Measurements from ENCODE around the gene SLTM. TPM values are rescaled to one million over a fixed set of nuclear protein-coding genes. Genes with fewer than 3 reads are reported as not detected.

The SLTM gene
- total RNA-seq, 1 experiment from 2014 or later = 110 TPM

- Histone ChIP-seq H2AFZ (no peak overlapping the region), H3K4me3 (no peak overlapping the region), H3K79me2 (ENCODE audit: low read depth) (no peaks in the 10 kb centered on the region), H3K27ac (no peak overlapping the region), H3K36me3 (ENCODE audit: low read depth) (peaks cover 30% of the 10 kb centered on the region), H3K9me2 (ENCODE audit: insufficient read depth) (no peaks in the 10 kb centered on the region), H3K4me2 (no peak overlapping the region), H3F3A (ENCODE audit: insufficient read depth, low read depth) (peaks cover 31% of the 10 kb centered on the region), H3K27me3 (ENCODE audit: insufficient read depth, low read depth) (no peaks in the 10 kb centered on the region), H4K20me1 (ENCODE audit: insufficient read depth) (no peaks in the 10 kb centered on the region), H3K4me1 (replicated peaks; ENCODE audit: insufficient read depth) (no peaks in the 10 kb centered on the region), H3K9me3 (ENCODE audit: insufficient read depth, low read depth) (no peaks in the 10 kb centered on the region)
- POLR2A ChIA-PET (ENCODE audit: unreplicated experiment) = interaction anchor here (0.6 kb wide), 1 partner anchor 110 kb away, joined by 8 read pairs; no protein-coding TSS in a partner anchor
- no peak for DNase-seq
- CTCF ChIA-PET = interaction anchor here (0.6 kb wide), 1 partner anchor 627 kb away, joined by 3 read pairs; no protein-coding TSS in a partner anchor
- no peak for TF ChIP-seq CTCF (conservative IDR thresholded peaks at IDR 0.05)
- TF ChIP-seq EZH2 (IDR thresholded peaks at IDR 0.05; ENCODE audit: low read depth) = no peak
- BruUV-seq (replicated peaks) = no TSS peak
- intact Hi-C loops (cut with micrococcal nuclease; ENCODE audit: unreplicated experiment) = no loop called here
These were observed 53.2 kb downstream of the SLTM start for GRCh38 chr15:58880320-58880719.

GRCh38 chr15:58877999-58878825 lies 55.3 kb downstream of the SLTM start:
- POLR2A ChIA-PET (ENCODE audit: unreplicated experiment) = interaction anchor here (0.6 to 0.7 kb wide), 2 partner anchors 292 to 350 kb away, joined by 3 to 11 read pairs; no protein-coding TSS in a partner anchor
- Histone ChIP-seq H3K79me2 (ENCODE audit: low read depth) (no peaks in the 10 kb centered on the region), H3K36me3 (ENCODE audit: low read depth) (peaks cover 30% of the 10 kb centered on the region), H3K27ac (no peak overlapping the region), H2AFZ (no peak overlapping the region), H3K9me3 (ENCODE audit: insufficient read depth, low read depth) (no peaks in the 10 kb centered on the region), H3K4me1 (replicated peaks; ENCODE audit: insufficient read depth) (no peaks in the 10 kb centered on the region), H4K20me1 (ENCODE audit: insufficient read depth) (no peaks in the 10 kb centered on the region), H3K27me3 (ENCODE audit: insufficient read depth, low read depth) (no peaks in the 10 kb centered on the region), H3K4me3 (no peak overlapping the region), H3F3A (ENCODE audit: insufficient read depth, low read depth) (peaks cover 26% of the 10 kb centered on the region), H3K9me2 (ENCODE audit: insufficient read depth) (no peaks in the 10 kb centered on the region), H3K4me2 (no peak overlapping the region)
- CTCF ChIA-PET = no interaction called here
- TF ChIP-seq EZH2 (IDR thresholded peaks at IDR 0.05; ENCODE audit: low read depth) = no peak
- TF ChIP-seq CTCF (conservative IDR thresholded peaks at IDR 0.05) = no peak
- no peak for DNase-seq
- BruUV-seq (replicated peaks) = no TSS peak
- intact Hi-C loops (cut with micrococcal nuclease; ENCODE audit: unreplicated experiment) = no loop called here

- no TSS peak for BruUV-seq (replicated peaks)
- H4K20me1 ChIP-seq (ENCODE audit: insufficient read depth) = no peaks in the 10 kb centered on the region
- TF ChIP-seq EZH2 (IDR thresholded peaks at IDR 0.05; ENCODE audit: low read depth) = no peak
- no peak for TF ChIP-seq CTCF (conservative IDR thresholded peaks at IDR 0.05)
- no peaks in the 10 kb centered on the region for H3K27me3 ChIP-seq (ENCODE audit: insufficient read depth, low read depth)
- no peak for DNase-seq
- no peaks in the 10 kb centered on the region for H3K9me3 ChIP-seq (ENCODE audit: insufficient read depth, low read depth)
- no peaks in the 10 kb centered on the region for H3K4me1 ChIP-seq (replicated peaks; ENCODE audit: insufficient read depth)
- no peak overlapping the region for H2AFZ ChIP-seq
- H3K4me2 ChIP-seq = no peak overlapping the region
- POLR2A ChIA-PET (ENCODE audit: unreplicated experiment) = no interaction called here
- H3K27ac ChIP-seq = no peak overlapping the region
- intact Hi-C loops (cut with micrococcal nuclease; ENCODE audit: unreplicated experiment) = no loop called here
- no peaks in the 10 kb centered on the region for H3K79me2 ChIP-seq (ENCODE audit: low read depth)
- H3F3A ChIP-seq (ENCODE audit: insufficient read depth, low read depth) = peaks cover 18% of the 10 kb centered on the region; the same call in 1 of the 2 replicates
- H3K4me3 ChIP-seq = no peak overlapping the region
- peaks cover 30% of the 10 kb centered on the region for H3K36me3 ChIP-seq (ENCODE audit: low read depth)
- CTCF ChIA-PET = no interaction called here
- H3K9me2 ChIP-seq (ENCODE audit: insufficient read depth) = no peaks in the 10 kb centered on the region
These were observed 57.0 kb downstream of the SLTM start for GRCh38 chr15:58876306-58877106.
